Kidney capillary endothelial cell (primary cell): ENCODE measurements around the gene ZBTB39.
"Not testable (repeated sequence)": the region's sequence is repeated elsewhere in the genome, so short reads cannot be mapped to it uniquely, and the experiment has no call there.

Experiments
- DNase-seq: peaks from one replicate; pipeline ENCODE4 v3.0.0-alpha.2; 2018; ENCODE audit warnings: low spot score

Gene ZBTB39

GRCh38 chr12:57005980-57006808 lies at the start of gene ZBTB39:
ZBTB39 (minus strand) TSS chr12:57006546; CDS start chr12:57004917, 1,629 bp downstream.
- peak; percentile 46 for DNase-seq

GRCh38 chr12:57055824-57056223 lies 49.5 kb upstream of the ZBTB39 start:
- DNase-seq: no peak

GRCh38 chr12:57053901-57054300 lies 47.6 kb upstream of the ZBTB39 start:
- DNase-seq: not testable (repeated sequence)

GRCh38 chr12:57053146-57053545 lies 46.8 kb upstream of the ZBTB39 start:
- DNase-seq: not testable (repeated sequence)

GRCh38 chr12:57051011-57051410 lies 44.7 kb upstream of the ZBTB39 start:
- no peak for DNase-seq

- no peak for DNase-seq
These were observed 43.5 kb upstream of the ZBTB39 start, which contains the start of gene MYO1A for GRCh38 chr12:57049890-57050289. MYO1A (minus strand) TSS chr12:57050129; CDS start chr12:57048323, 1,806 bp downstream.

GRCh38 chr12:57049119-57049446 lies 42.7 kb upstream of the ZBTB39 start:
- no peak for DNase-seq

GRCh38 chr12:57048423-57049118 lies 42.2 kb upstream of the ZBTB39 start:
- DNase-seq: no peak

GRCh38 chr12:57047981-57048380 lies 41.6 kb upstream of the ZBTB39 start:
- no peak for DNase-seq

- DNase-seq: no peak
These were observed 40.9 kb upstream of the ZBTB39 start for GRCh38 chr12:57046947-57047890.

GRCh38 chr12:57046086-57046791 lies 39.9 kb upstream of the ZBTB39 start:
- DNase-seq: no peak

GRCh38 chr12:57044889-57045288 lies 38.5 kb upstream of the ZBTB39 start:
- DNase-seq: no peak

GRCh38 chr12:57044468-57044867 lies 38.1 kb upstream of the ZBTB39 start:
- DNase-seq: no peak

GRCh38 chr12:57042695-57043094 lies 36.3 kb upstream of the ZBTB39 start:
- DNase-seq: no peak

- DNase-seq: no peak
These were observed 34.4 kb upstream of the ZBTB39 start for GRCh38 chr12:57040750-57041149.

- DNase-seq: no peak
These were observed 33.9 kb upstream of the ZBTB39 start for GRCh38 chr12:57040211-57040610.

- no peak for DNase-seq
These were observed 32.9 kb upstream of the ZBTB39 start for GRCh38 chr12:57039016-57039798.

GRCh38 chr12:57037264-57037663 lies 30.9 kb upstream of the ZBTB39 start:
- no peak for DNase-seq

- DNase-seq: no peak
These were observed 27.1 kb upstream of the ZBTB39 start for GRCh38 chr12:57033431-57033830.

GRCh38 chr12:57031789-57032188 lies 25.4 kb upstream of the ZBTB39 start:
- no peak for DNase-seq
